ENCODE data around the gene ETS1. TPM values are rescaled to one million over a fixed set of nuclear protein-coding genes. Genes with fewer than 3 reads are reported as not detected.

The ETS1 gene
- total and polyA plus RNA-seq, 2 experiments from 2014 or later: 6.7 to 21.8 TPM

DNA sequence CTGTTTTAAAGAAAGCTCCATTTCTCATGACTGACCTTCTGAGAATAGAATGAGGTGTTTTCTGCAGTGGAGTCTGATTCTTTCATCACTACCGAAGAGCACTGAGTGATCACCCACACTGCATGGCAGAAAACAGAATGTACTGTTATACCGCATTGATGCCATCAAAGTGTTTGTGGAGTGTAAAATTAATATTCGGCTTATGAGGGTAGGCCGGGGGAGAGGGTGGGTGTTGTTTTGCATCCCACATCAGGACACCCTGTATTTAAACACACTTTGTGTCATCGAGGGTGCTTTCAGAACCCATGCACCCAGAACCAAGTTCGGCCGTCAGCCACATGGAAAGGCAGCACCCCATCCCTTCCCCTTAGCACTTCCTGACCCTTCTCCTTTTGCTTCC, 41.3 kb upstream of the ETS1 start:
- Histone ChIP-seq H4K20me1 (ENCODE audit: insufficient read depth, poor library complexity, severe bottlenecking) (no peaks in the 10 kb centered on the region), H3K27ac (no peak overlapping the region), H3K4me3 (no peak overlapping the region), H3K4me2 (no peak overlapping the region), H3K27me3 (no peaks in the 10 kb centered on the region), H3K9me2 (replicated peaks; ENCODE audit: insufficient read depth) (no peaks in the 10 kb centered on the region), H3K4me1 (ENCODE audit: insufficient read depth) (peaks cover 9% of the 10 kb centered on the region), H3K36me3 (replicated peaks; ENCODE audit: insufficient read depth, low read depth) (no peaks in the 10 kb centered on the region), H3K9me3 (ENCODE audit: low read depth) (no peaks in the 10 kb centered on the region), H2AFZ (no peak overlapping the region), H3K79me2 (no peaks in the 10 kb centered on the region)
- TF ChIP-seq, protein P1, sequence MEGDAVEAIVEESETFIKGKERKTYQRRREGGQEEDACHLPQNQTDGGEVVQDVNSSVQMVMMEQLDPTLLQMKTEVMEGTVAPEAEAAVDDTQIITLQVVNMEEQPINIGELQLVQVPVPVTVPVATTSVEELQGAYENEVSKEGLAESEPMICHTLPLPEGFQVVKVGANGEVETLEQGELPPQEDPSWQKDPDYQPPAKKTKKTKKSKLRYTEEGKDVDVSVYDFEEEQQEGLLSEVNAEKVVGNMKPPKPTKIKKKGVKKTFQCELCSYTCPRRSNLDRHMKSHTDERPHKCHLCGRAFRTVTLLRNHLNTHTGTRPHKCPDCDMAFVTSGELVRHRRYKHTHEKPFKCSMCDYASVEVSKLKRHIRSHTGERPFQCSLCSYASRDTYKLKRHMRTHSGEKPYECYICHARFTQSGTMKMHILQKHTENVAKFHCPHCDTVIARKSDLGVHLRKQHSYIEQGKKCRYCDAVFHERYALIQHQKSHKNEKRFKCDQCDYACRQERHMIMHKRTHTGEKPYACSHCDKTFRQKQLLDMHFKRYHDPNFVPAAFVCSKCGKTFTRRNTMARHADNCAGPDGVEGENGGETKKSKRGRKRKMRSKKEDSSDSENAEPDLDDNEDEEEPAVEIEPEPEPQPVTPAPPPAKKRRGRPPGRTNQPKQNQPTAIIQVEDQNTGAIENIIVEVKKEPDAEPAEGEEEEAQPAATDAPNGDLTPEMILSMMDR (IDR thresholded peaks at IDR 0.05; ENCODE audit: poor library complexity): no peak
- TF ChIP-seq EZH2phosphoT487 (IDR thresholded peaks at IDR 0.05; ENCODE audit: low read depth, severe bottlenecking, unreplicated experiment): no peak
- TF ChIP-seq EZH2 (IDR thresholded peaks at IDR 0.05; ENCODE audit: borderline replicate concordance): no peak
- 91% methylated on average over 7 of the region's 7 CpGs for WGBS (ENCODE audit: low lambda C conversion rate, missing lambda C conversion rate)
- no peak for DNase-seq (ENCODE audit: low spot score)

DNA sequence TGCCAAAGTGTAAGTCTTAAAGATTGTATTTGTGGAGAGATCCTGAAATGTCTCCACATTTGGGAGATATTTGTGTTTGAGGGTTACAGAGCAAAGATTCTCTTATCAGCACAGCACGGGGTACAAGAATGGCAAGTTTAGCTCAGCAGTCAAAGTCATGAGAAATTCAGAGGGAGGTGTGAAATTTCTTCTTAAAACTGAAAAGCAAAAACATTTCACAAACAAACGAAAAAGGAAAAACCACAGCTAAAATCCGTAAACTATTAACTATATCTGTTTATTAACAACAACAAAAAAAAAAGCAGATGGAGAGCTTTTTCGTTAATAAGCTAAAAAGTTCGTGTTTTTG, 40.9 kb upstream of the ETS1 start:
- Histone ChIP-seq H3K4me1 (ENCODE audit: insufficient read depth) (peaks cover 9% of the 10 kb centered on the region), H3K4me2 (no peak overlapping the region)
- TF ChIP-seq EZH2phosphoT487 (IDR thresholded peaks at IDR 0.05; ENCODE audit: low read depth, severe bottlenecking, unreplicated experiment): no peak
- TF ChIP-seq EZH2 (IDR thresholded peaks at IDR 0.05; ENCODE audit: borderline replicate concordance): no peak
- TF ChIP-seq, protein P1 (IDR thresholded peaks at IDR 0.05; ENCODE audit: poor library complexity): no peak

DNA sequence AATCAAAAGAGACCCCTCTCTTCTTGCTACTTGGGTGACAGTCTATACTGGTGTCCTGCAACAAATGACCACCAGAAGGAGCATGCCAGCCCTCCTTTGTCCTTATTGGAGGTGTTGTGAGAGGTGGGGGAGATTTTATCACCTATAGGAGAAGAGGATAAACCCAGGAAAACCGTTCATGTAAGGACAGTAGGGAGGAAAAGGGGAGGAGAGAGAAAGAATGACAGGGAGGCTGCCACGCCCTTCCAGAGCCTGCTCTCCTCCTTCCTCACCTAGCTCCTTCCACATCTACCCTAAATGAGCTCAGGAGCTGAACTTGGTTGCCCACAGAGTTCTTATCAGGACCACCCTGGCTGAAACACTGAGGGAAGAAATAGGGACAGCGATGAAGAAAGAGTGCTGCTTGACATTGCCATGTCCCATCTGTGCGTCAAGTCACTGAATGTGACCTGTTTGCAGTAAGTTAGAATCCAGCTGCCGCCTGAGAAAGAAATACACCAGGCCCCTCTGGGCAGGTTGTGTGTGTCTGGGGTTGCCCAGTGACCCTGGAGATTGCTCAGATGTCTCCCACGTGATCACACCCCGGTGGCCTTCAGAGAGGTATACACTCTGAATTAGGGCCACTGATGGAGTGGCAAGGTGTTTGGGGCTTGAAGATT, 40.4 kb upstream of the ETS1 start:
- H3K27me3 ChIP-seq: no peaks in the 10 kb centered on the region
- no peaks in the 10 kb centered on the region for H3K36me3 ChIP-seq (replicated peaks; ENCODE audit: insufficient read depth, low read depth)
- H3K4me3 ChIP-seq: no peak overlapping the region
- H4K20me1 ChIP-seq (ENCODE audit: insufficient read depth, poor library complexity, severe bottlenecking): no peaks in the 10 kb centered on the region
- no peak overlapping the region for H3K4me2 ChIP-seq
- TF ChIP-seq EZH2phosphoT487 (IDR thresholded peaks at IDR 0.05; ENCODE audit: low read depth, severe bottlenecking, unreplicated experiment) (no peak), EZH2 (IDR thresholded peaks at IDR 0.05; ENCODE audit: borderline replicate concordance) (no peak)
- TF ChIP-seq, protein P1 (IDR thresholded peaks at IDR 0.05; ENCODE audit: poor library complexity): no peak
- H3K4me1 ChIP-seq (ENCODE audit: insufficient read depth): peaks cover 9% of the 10 kb centered on the region
- no peak for DNase-seq (ENCODE audit: low spot score)
- H3K9me2 ChIP-seq (replicated peaks; ENCODE audit: insufficient read depth): no peaks in the 10 kb centered on the region
- no peak overlapping the region for H2AFZ ChIP-seq
- H3K79me2 ChIP-seq: no peaks in the 10 kb centered on the region
- WGBS (ENCODE audit: low lambda C conversion rate, missing lambda C conversion rate): 75% methylated on average over 7 of the region's 7 CpGs
- H3K9me3 ChIP-seq (ENCODE audit: low read depth): no peaks in the 10 kb centered on the region
- H3K27ac ChIP-seq: no peak overlapping the region

More for the DNA sequence above, 40.9 kb upstream of the ETS1 start:
- no peak overlapping the region for H3K4me3 ChIP-seq
- no peaks in the 10 kb centered on the region for H3K9me2 ChIP-seq (replicated peaks; ENCODE audit: insufficient read depth)
- no peaks in the 10 kb centered on the region for H3K79me2 ChIP-seq
- H3K27me3 ChIP-seq: no peaks in the 10 kb centered on the region
- H2AFZ ChIP-seq: no peak overlapping the region
- H4K20me1 ChIP-seq (ENCODE audit: insufficient read depth, poor library complexity, severe bottlenecking): no peaks in the 10 kb centered on the region
- no peaks in the 10 kb centered on the region for H3K36me3 ChIP-seq (replicated peaks; ENCODE audit: insufficient read depth, low read depth)
- H3K9me3 ChIP-seq (ENCODE audit: low read depth): no peaks in the 10 kb centered on the region
- 75% methylated on average over 5 of the region's 5 CpGs for WGBS (ENCODE audit: low lambda C conversion rate, missing lambda C conversion rate)
- no peak for DNase-seq (ENCODE audit: low spot score)
- H3K27ac ChIP-seq: no peak overlapping the region
